ENCODE measurements around the gene B4GALT6.

The B4GALT6 gene

GRCh38 chr18:31612124-31612523, 72.3 kb downstream of the B4GALT6 start:
- Histone ChIP-seq H3K4me1 (ENCODE audit: control insufficient read depth, insufficient read depth, low read length) (no peaks in the 10 kb centered on the region), H3K4me3 (ENCODE audit: low read length) (no peak overlapping the region), H3K27ac (ENCODE audit: low read depth, low read length) (no peak overlapping the region), H3K27me3 (ENCODE audit: control insufficient read depth, insufficient read depth, low read length) (no peaks in the 10 kb centered on the region), H3K9ac (ENCODE audit: low read length) (no peak overlapping the region), H3K36me3 (ENCODE audit: control insufficient read depth, insufficient read depth, low read length) (no peaks in the 10 kb centered on the region)

GRCh38 chr18:31611511-31611910, 72.9 kb downstream of the B4GALT6 start:
- Histone ChIP-seq H3K9ac (ENCODE audit: low read length) (no peak overlapping the region), H3K4me1 (ENCODE audit: control insufficient read depth, insufficient read depth, low read length) (no peaks in the 10 kb centered on the region), H3K36me3 (ENCODE audit: control insufficient read depth, insufficient read depth, low read length) (no peaks in the 10 kb centered on the region), H3K4me3 (ENCODE audit: low read length) (no peak overlapping the region), H3K27me3 (ENCODE audit: control insufficient read depth, insufficient read depth, low read length) (no peaks in the 10 kb centered on the region), H3K27ac (ENCODE audit: low read depth, low read length) (no peak overlapping the region)

DNA sequence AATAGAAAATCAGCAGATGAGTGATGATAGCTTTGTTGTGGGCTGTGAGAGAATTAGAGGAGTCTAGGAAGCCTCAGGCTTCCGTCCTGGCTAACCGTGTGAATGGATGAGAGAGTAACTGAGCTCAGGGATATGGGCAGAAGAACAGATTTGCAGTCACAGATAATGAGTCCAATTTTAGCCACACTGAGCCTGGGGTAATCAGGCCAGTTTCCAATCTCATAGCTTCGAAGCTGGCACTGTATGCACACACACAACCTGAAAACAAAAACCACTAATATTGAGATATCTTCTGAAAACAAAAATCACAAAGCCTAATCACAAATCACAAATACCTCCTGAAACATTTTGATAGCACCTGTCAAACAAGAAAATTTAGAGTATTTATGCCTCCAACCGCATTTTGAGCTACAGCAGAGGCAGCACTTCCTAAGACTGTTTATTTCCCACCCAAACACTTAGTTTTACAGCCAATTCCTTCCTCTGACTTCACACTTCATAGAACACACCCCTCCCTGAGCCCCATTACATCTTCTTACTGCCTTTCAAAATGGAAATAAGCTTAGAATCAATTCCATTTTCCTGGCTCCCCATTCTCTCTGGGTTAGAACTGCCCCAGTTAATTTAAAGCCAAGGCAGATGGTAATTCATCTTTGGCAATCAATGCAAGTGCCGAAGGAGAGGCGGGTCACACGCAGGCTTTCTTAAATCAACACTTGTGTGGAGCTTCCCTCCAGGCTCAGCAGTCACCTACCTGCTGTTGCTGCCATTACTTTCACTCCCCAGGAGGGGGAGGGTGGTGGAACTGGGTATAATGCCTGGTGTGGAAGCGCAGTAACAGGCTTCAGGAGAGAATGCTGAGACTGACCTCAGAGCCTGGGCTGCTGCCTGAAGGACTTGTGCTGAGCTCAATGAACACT, 73.8 kb downstream of the B4GALT6 start:
- Histone ChIP-seq H3K9ac (ENCODE audit: low read length) (no peak overlapping the region), H3K4me3 (ENCODE audit: low read length) (no peak overlapping the region), H3K27me3 (ENCODE audit: control insufficient read depth, insufficient read depth, low read length) (no peaks in the 10 kb centered on the region), H3K27ac (ENCODE audit: low read depth, low read length) (no peak overlapping the region), H3K4me1 (ENCODE audit: control insufficient read depth, insufficient read depth, low read length) (no peaks in the 10 kb centered on the region), H3K36me3 (ENCODE audit: control insufficient read depth, insufficient read depth, low read length) (no peaks in the 10 kb centered on the region)

- H3K27me3 ChIP-seq (ENCODE audit: control insufficient read depth, insufficient read depth, low read length): no peaks in the 10 kb centered on the region
- no peak overlapping the region for H3K9ac ChIP-seq (ENCODE audit: low read length)
- H3K27ac ChIP-seq (ENCODE audit: low read depth, low read length): no peak overlapping the region
- H3K4me1 ChIP-seq (ENCODE audit: control insufficient read depth, insufficient read depth, low read length): no peaks in the 10 kb centered on the region
- no peak overlapping the region for H3K4me3 ChIP-seq (ENCODE audit: low read length)
- H3K36me3 ChIP-seq (ENCODE audit: control insufficient read depth, insufficient read depth, low read length): no peaks in the 10 kb centered on the region
These were observed 74.5 kb downstream of the B4GALT6 start for GRCh38 chr18:31609886-31610285.

GRCh38 chr18:31607384-31607783, 77.0 kb downstream of the B4GALT6 start:
- Histone ChIP-seq H3K4me1 (ENCODE audit: control insufficient read depth, insufficient read depth, low read length) (no peaks in the 10 kb centered on the region), H3K27me3 (ENCODE audit: control insufficient read depth, insufficient read depth, low read length) (no peaks in the 10 kb centered on the region), H3K27ac (ENCODE audit: low read depth, low read length) (no peak overlapping the region), H3K36me3 (ENCODE audit: control insufficient read depth, insufficient read depth, low read length) (no peaks in the 10 kb centered on the region), H3K4me3 (ENCODE audit: low read length) (no peak overlapping the region), H3K9ac (ENCODE audit: low read length) (no peak overlapping the region)

DNA sequence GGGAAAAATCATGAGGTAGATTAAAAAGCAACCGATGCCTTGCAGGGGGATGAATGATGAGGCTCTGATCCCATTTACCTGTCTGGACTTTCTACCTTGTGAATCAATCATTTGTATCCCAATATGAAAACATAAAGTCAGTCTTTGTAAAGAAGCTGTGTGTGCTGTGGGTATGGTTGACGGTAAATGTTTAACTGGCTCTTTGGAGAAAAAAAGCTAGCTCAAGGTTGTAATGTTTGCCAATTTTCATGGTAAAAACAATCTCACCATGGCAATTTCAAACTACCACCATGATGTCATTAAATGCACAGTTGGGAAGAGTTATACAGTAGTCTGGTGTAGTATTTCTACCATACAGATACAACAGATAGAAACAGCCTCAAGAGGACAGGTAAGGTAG, 78.1 kb downstream of the B4GALT6 start:
- Histone ChIP-seq H3K4me3 (ENCODE audit: low read length) (no peak overlapping the region), H3K27me3 (ENCODE audit: control insufficient read depth, insufficient read depth, low read length) (no peaks in the 10 kb centered on the region), H3K36me3 (ENCODE audit: control insufficient read depth, insufficient read depth, low read length) (no peaks in the 10 kb centered on the region), H3K9ac (ENCODE audit: low read length) (no peak overlapping the region), H3K27ac (ENCODE audit: low read depth, low read length) (no peak overlapping the region), H3K4me1 (ENCODE audit: control insufficient read depth, insufficient read depth, low read length) (no peaks in the 10 kb centered on the region)

- H3K4me3 ChIP-seq (ENCODE audit: low read length): no peak overlapping the region
- H3K27me3 ChIP-seq (ENCODE audit: control insufficient read depth, insufficient read depth, low read length): no peaks in the 10 kb centered on the region
- H3K36me3 ChIP-seq (ENCODE audit: control insufficient read depth, insufficient read depth, low read length): no peaks in the 10 kb centered on the region
- H3K9ac ChIP-seq (ENCODE audit: low read length): no peak overlapping the region
- H3K4me1 ChIP-seq (ENCODE audit: control insufficient read depth, insufficient read depth, low read length): no peaks in the 10 kb centered on the region
- H3K27ac ChIP-seq (ENCODE audit: low read depth, low read length): no peak overlapping the region
These were observed 81.1 kb downstream of the B4GALT6 start for GRCh38 chr18:31603315-31603714.

DNA sequence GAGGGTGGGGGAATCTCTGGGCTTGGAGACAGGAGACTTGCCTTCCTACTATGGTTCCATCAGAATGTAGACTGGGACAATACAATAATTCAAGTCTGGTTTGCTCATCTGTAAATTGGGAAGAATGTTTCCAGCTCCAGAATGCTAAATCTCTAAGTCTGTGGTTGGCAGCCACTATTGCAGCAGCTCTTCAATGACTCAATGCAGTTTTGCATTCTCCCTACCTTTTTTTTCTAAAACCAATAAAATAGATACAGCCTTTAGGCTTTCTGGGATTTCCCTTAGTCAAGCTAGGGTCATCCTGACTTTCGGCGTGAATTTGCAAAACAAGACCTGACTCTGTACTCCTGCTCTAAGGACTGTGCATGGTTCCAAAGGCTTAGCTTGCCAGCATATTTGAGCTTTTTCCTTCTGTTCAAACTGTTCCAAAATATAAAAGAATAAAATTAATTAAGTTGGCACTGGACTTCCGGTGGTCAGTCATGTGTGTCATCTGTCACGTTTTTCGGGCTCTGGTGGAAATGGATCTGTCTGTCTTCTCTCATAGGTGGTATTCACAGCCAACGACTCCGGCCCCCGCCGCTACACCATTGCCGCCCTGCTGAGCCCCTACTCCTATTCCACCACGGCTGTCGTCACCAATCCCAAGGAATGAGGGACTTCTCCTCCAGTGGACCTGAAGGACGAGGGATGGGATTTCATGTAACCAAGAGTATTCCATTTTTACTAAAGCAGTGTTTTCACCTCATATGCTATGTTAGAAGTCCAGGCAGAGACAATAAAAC, 86.2 kb downstream of the B4GALT6 start:
- Histone ChIP-seq H3K27me3 (ENCODE audit: control insufficient read depth, insufficient read depth, low read length) (no peaks in the 10 kb centered on the region), H3K9ac (ENCODE audit: low read length) (no peak overlapping the region)

DNA sequence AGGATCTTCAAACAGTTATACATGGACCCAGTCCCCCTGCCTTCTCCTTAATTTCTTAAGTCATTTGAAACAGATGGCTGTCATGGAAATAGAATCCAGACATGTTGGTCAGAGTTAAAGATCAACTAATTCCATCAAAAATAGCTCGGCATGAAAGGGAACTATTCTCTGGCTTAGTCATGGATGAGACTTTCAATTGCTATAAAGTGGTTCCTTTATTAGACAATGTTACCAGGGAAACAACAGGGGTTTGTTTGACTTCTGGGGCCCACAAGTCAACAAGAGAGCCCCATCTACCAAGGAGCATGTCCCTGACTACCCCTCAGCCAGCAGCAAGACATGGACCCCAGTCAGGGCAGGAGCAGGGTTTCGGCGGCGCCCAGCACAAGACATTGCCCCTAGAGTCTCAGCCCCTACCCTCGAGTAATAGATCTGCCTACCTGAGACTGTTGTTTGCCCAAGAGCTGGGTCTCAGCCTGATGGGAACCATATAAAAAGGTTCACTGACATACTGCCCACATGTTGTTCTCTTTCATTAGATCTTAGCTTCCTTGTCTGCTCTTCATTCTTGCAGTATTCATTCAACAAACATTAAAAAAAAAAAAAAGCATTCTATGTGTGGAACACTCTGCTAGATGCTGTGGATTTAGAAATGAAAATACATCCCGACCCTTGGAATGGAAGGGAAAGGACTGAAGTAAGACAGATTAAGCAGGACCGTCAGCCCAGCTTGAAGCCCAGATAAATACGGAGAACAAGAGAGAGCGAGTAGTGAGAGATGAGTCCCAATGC, 88.1 kb downstream of the B4GALT6 start:
- H3K9ac ChIP-seq (ENCODE audit: low read length): no peak overlapping the region
- no peak overlapping the region for H3K27ac ChIP-seq (ENCODE audit: low read depth, low read length)
- H3K4me1 ChIP-seq (ENCODE audit: control insufficient read depth, insufficient read depth, low read length): no peaks in the 10 kb centered on the region
- H3K36me3 ChIP-seq (ENCODE audit: control insufficient read depth, insufficient read depth, low read length): no peaks in the 10 kb centered on the region
- H3K4me3 ChIP-seq (ENCODE audit: low read length): no peak overlapping the region
- no peaks in the 10 kb centered on the region for H3K27me3 ChIP-seq (ENCODE audit: control insufficient read depth, insufficient read depth, low read length)

More for the DNA sequence above, 86.2 kb downstream of the B4GALT6 start:
- Histone ChIP-seq H3K27ac (ENCODE audit: low read depth, low read length) (no peak overlapping the region), H3K4me3 (ENCODE audit: low read length) (no peak overlapping the region), H3K4me1 (ENCODE audit: control insufficient read depth, insufficient read depth, low read length) (no peaks in the 10 kb centered on the region), H3K36me3 (ENCODE audit: control insufficient read depth, insufficient read depth, low read length) (no peaks in the 10 kb centered on the region)

GRCh38 chr18:31595121-31595771, 89.1 kb downstream of the B4GALT6 start:
- no peaks in the 10 kb centered on the region for H3K4me1 ChIP-seq (ENCODE audit: control insufficient read depth, insufficient read depth, low read length)
- H3K36me3 ChIP-seq (ENCODE audit: control insufficient read depth, insufficient read depth, low read length): no peaks in the 10 kb centered on the region
- no peak overlapping the region for H3K4me3 ChIP-seq (ENCODE audit: low read length)
- no peak overlapping the region for H3K9ac ChIP-seq (ENCODE audit: low read length)
- H3K27ac ChIP-seq (ENCODE audit: low read depth, low read length): no peak overlapping the region
- no peaks in the 10 kb centered on the region for H3K27me3 ChIP-seq (ENCODE audit: control insufficient read depth, insufficient read depth, low read length)

- H3K4me3 ChIP-seq (ENCODE audit: low read length): no peak overlapping the region
- no peaks in the 10 kb centered on the region for H3K36me3 ChIP-seq (ENCODE audit: control insufficient read depth, insufficient read depth, low read length)
- H3K27ac ChIP-seq (ENCODE audit: low read depth, low read length): no peak overlapping the region
- H3K4me1 ChIP-seq (ENCODE audit: control insufficient read depth, insufficient read depth, low read length): no peaks in the 10 kb centered on the region
- no peak overlapping the region for H3K9ac ChIP-seq (ENCODE audit: low read length)
- no peaks in the 10 kb centered on the region for H3K27me3 ChIP-seq (ENCODE audit: control insufficient read depth, insufficient read depth, low read length)
These were observed 91.7 kb downstream of the B4GALT6 start for GRCh38 chr18:31592506-31593157.

Measured in rectal smooth muscle tissue (tissue), 1 donor.